Keratinocyte (primary cell): Measurements from ENCODE around the gene TFDP2. TPM values are rescaled to one million over a fixed set of nuclear protein-coding genes. Genes with fewer than 3 reads are reported as not detected.

Experiments
- DNase-seq: peaks from one replicate; pipeline ENCODE4 v3.0.0-alpha.2; 2011; ENCODE audit warnings: low read depth, missing footprints, low spot score
- FAIRE-seq: peaks from 2 replicates; lab custom pipeline; 2011; peaks lifted over from hg19 to GRCh38; lab: Jason Lieb, UNC
- H2AFZ ChIP-seq: 2 replicates; pipeline ENCODE4 v1.6.0; 2012; ENCODE audit warnings: low read length, control low read depth, inconsistent platforms; ENCODE audit not compliant: control insufficient read depth
- H3K27ac ChIP-seq: 2 replicates; pipeline ENCODE4 v1.5.1; 2011; ENCODE audit warnings: low read length; ENCODE audit not compliant: control insufficient read depth, insufficient read depth
- H3K27me3 ChIP-seq: 3 replicates; pipeline ENCODE4 v1.6.0; 2011; ENCODE audit warnings: low read length; ENCODE audit not compliant: control insufficient read depth, insufficient read depth; ENCODE audit errors: extremely low read depth
- H3K36me3 ChIP-seq, 2 experiments: 2 replicates in 1 of 2; 3 replicates in 1 of 2; pipeline ENCODE4 v1.5.1; 2011; ENCODE audit warnings: low read length in 2 of 2, mild to moderate bottlenecking in 1 of 2; ENCODE audit not compliant: control insufficient read depth in 2 of 2, insufficient read depth in 2 of 2; ENCODE audit errors: extremely low read depth in 1 of 2
- H3K4me1 ChIP-seq: 3 replicates; pipeline ENCODE4 v1.5.1; 2011; ENCODE audit warnings: low read length; ENCODE audit not compliant: control insufficient read depth, insufficient read depth; ENCODE audit errors: extremely low read depth
- H3K4me2 ChIP-seq: 3 replicates; pipeline ENCODE4 v1.6.0; 2011; ENCODE audit warnings: low read depth, low read length; ENCODE audit not compliant: control insufficient read depth, insufficient read depth; ENCODE audit errors: extremely low read depth
- H3K4me3 ChIP-seq, 3 experiments: fragments of 200-600 bp in 1 of 3; sonication (generic) in 1 of 3; 2 replicates in 2 of 3; 3 replicates in 1 of 3; pipeline ENCODE4 v1.5.1; 2011 to 2016; ENCODE audit warnings: low read length in 3 of 3, mild to moderate bottlenecking in 3 of 3, control low read depth in 2 of 3, inconsistent platforms in 1 of 3, low read depth in 1 of 3, mixed read lengths in 1 of 3, mixed run types in 1 of 3, moderate library complexity in 1 of 3; ENCODE audit not compliant: control insufficient read depth in 2 of 3, insufficient read depth in 2 of 3; ENCODE audit errors: extremely low read depth in 1 of 3
- H3K79me2 ChIP-seq: 2 replicates; pipeline ENCODE4 v1.6.0; 2012; ENCODE audit warnings: low read length; ENCODE audit not compliant: control insufficient read depth, insufficient read depth
- H3K9ac ChIP-seq: 3 replicates; pipeline ENCODE4 v1.6.0; 2011; ENCODE audit warnings: low read length; ENCODE audit not compliant: control insufficient read depth, insufficient read depth; ENCODE audit errors: extremely low read depth
- H3K9me1 ChIP-seq: 3 replicates; pipeline ENCODE4 v1.6.0; 2011; ENCODE audit warnings: low read length; ENCODE audit not compliant: control insufficient read depth, insufficient read depth; ENCODE audit errors: extremely low read depth
- H3K9me3 ChIP-seq: 2 replicates; pipeline ENCODE4 v1.5.1; 2012; ENCODE audit warnings: low read depth, low read length; ENCODE audit not compliant: control insufficient read depth
- H4K20me1 ChIP-seq: 3 replicates; pipeline ENCODE4 v1.6.0; 2011; ENCODE audit warnings: low read length; ENCODE audit not compliant: control insufficient read depth, insufficient read depth; ENCODE audit errors: extremely low read depth
- CTCF ChIP-seq, 3 experiments: IDR thresholded peaks in 1 of 3; conservative IDR thresholded peaks in 1 of 3; optimal IDR thresholded peaks in 1 of 3; 2 replicates in 2 of 3; 3 replicates in 1 of 3; pipeline versions ENCODE3 to v1.5.1; 2011; ENCODE audit warnings: low read length in 3 of 3, mild to moderate bottlenecking in 3 of 3, moderate library complexity in 2 of 3, control low read depth in 1 of 3, inconsistent platforms in 1 of 3; ENCODE audit not compliant: insufficient read depth in 2 of 3; ENCODE audit errors: extremely low read depth in 1 of 3
- EZH2 ChIP-seq: IDR thresholded peaks from one replicate; pipeline ENCODE4 v1.6.1; 2012; ENCODE audit warnings: inconsistent platforms, mild to moderate bottlenecking, low read length, moderate library complexity
- dilution Hi-C: fragments of 300-500 bp; cut with MboI; formaldehyde crosslinking; loops from one replicate; pipeline ENCODE4 v1.7.0; 2020; ENCODE audit warnings: low sequenced_read_pairs; ENCODE audit not compliant: extremely low pct_ligation_motif_present
- polyA plus RNA-seq, 5 experiments: library from polyadenylated mRNA; depleted of rRNA in 3 of 5; stranded (reverse) in 3 of 5; stranded (forward) in 1 of 5; unstranded in 1 of 5; fragments of >200 nt; gene quantifications; 1 replicate in 1 of 5; 2 replicates in 3 of 5; 3 replicates in 1 of 5; pipeline versions ENCODE4 v1.2.1 to v1.2.3, GENCODE V29; 2011 to 2012; ENCODE audit warnings: missing spikeins in 2 of 5, low read depth in 1 of 5, low replicate concordance in 1 of 5

The TFDP2 gene
- polyA plus RNA-seq, 1 donor (not counting 4 experiments of a cell fraction or from before 2014, with no cell fraction given): 40.6 TPM

GRCh38 chr3:141955175-141955574 lies 194.2 kb downstream of the TFDP2 start:
- Histone ChIP-seq H3K4me1 (peaks cover 37% of the 10 kb centered on the region), H4K20me1 (no peaks in the 10 kb centered on the region), H3K36me3 (peaks cover 3 to 5% of the 10 kb centered on the region in 2 experiments), H3K9ac (peak overlapping the region; percentile 29), H2AFZ (peak overlapping the region; percentile 56), H3K27me3 (no peaks in the 10 kb centered on the region), H3K4me3 (peak overlapping the region in 2 of 3 experiments; percentile 38 to 44), H3K9me3 (no peaks in the 10 kb centered on the region), H3K27ac (no peak overlapping the region), H3K79me2 (no peaks in the 10 kb centered on the region), H3K9me1 (no peaks in the 10 kb centered on the region), H3K4me2 (peak overlapping the region; percentile 66)
- no peak for TF ChIP-seq EZH2
- no peak for TF ChIP-seq CTCF (optimal IDR thresholded peaks at IDR 0.05 in 1 of 3, IDR thresholded peaks at IDR 0.05 in 1 of 3, conservative IDR thresholded peaks at IDR 0.05 in 1 of 3; ENCODE audit: extremely low read depth in 1 of 3, insufficient read depth in 2 of 3, low read length in 3 of 3)
- DNase-seq (no peak), FAIRE-seq (peak; percentile 72)
- dilution Hi-C loops: no loop called here

- H3K4me2 ChIP-seq: peak overlapping the region; percentile 61
- no peak overlapping the region for H3K27ac ChIP-seq
- H3K4me1 ChIP-seq: peaks cover 25% of the 10 kb centered on the region
- no peaks in the 10 kb centered on the region for H3K79me2 ChIP-seq
- dilution Hi-C loops: no loop called here
- H3K4me3 ChIP-seq: no peak overlapping the region
- DNase-seq: no peak
- no peak overlapping the region for H2AFZ ChIP-seq
- H3K9me1 ChIP-seq: no peaks in the 10 kb centered on the region
- no peak for TF ChIP-seq EZH2
- no peak for TF ChIP-seq CTCF (optimal IDR thresholded peaks at IDR 0.05 in 1 of 3, IDR thresholded peaks at IDR 0.05 in 1 of 3, conservative IDR thresholded peaks at IDR 0.05 in 1 of 3; ENCODE audit: extremely low read depth in 1 of 3, insufficient read depth in 2 of 3, low read length in 3 of 3)
- FAIRE-seq: no peak
- no peaks in the 10 kb centered on the region for H4K20me1 ChIP-seq
- no peaks in the 10 kb centered on the region for H3K9me3 ChIP-seq
- H3K36me3 ChIP-seq: peaks cover 0 to under 1% of the 10 kb centered on the region in 2 experiments
- no peak overlapping the region for H3K9ac ChIP-seq
- H3K27me3 ChIP-seq: no peaks in the 10 kb centered on the region
Observed at GRCh38 chr3:141952611-141953010, 196.7 kb downstream of the TFDP2 start.
